ENCODE measurements around the gene ACTR3C. TPM values are rescaled to one million over a fixed set of nuclear protein-coding genes. Genes with fewer than 3 reads are reported as not detected.

Gene ACTR3C
- total and polyA plus RNA-seq, 10 of the 15 experiments (the other 5 are each of a cell fraction or from before 2014, with no cell fraction given) = 2.0 to 10.2 (median 6.3) TPM

DNA sequence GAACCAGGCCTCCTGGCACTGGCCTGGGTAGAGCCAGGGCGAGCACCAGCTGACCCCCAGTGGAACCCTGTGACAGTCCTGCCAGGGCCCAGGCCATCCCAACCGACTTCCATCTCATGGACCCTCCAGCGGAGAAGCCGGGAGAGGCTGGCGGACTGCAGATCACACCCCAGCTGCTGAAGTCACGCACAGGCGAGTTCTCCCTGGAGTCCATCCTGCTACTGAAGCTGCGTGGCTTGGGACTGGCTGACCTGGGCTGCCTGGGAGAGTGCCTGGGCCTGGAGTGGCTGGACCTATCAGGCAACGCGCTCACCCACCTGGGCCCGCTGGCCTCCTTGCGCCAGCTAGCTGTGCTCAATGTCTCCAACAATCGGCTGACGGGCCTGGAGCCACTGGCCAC lies 13.4 kb upstream of the ACTR3C start:
- POLR2A ChIA-PET = no interaction called here
- H3K4me3 ChIP-seq = no peak overlapping the region
- 96% methylated on average over 11 of the region's 14 CpGs for WGBS (ENCODE audit: insufficient coverage, insufficient replicate concordance, low lambda C conversion rate, missing lambda C conversion rate)
- peaks cover 8% of the 10 kb centered on the region for H3K4me1 ChIP-seq (ENCODE audit: control insufficient read depth, insufficient read depth, low read length)
- ATAC-seq (no peak), FAIRE-seq (no peak), DNase-seq (ENCODE audit: low read depth, low spot score) (no peak)
- H3K36me3 ChIP-seq (ENCODE audit: control insufficient read depth in 2 of 2, insufficient read depth in 2 of 2, low read length in 1 of 2) = peaks cover 0 to 7% of the 10 kb centered on the region in 2 experiments; a peak in 2 of 4 replicates
- SMC1A ChIA-PET (ENCODE audit: uncharacterized antibody, unreplicated experiment) = interaction anchor here (0.7 kb wide), 1 partner anchor 399 kb away, joined by 3 read pairs; no protein-coding TSS in a partner anchor
- no peaks in the 10 kb centered on the region for H4K20me1 ChIP-seq (ENCODE audit: control insufficient read depth, insufficient read depth)
- no peak overlapping the region for H3K9ac ChIP-seq (ENCODE audit: control insufficient read depth, insufficient read depth, low read length)
- H3K27ac ChIP-seq (ENCODE audit: control insufficient read depth, insufficient read depth) = no peak overlapping the region
- BruUV-seq (replicated peaks) = no TSS peak
- intact Hi-C loops (cut with micrococcal nuclease; ENCODE audit: unreplicated experiment) (no loop called here), in situ Hi-C loops (cut with MboI) (no loop called here)
- no peaks in the 10 kb centered on the region for H3K79me2 ChIP-seq (ENCODE audit: control insufficient read depth, insufficient read depth, low read length)
- H3K9me3 ChIP-seq (replicated peaks; ENCODE audit: control insufficient read depth, insufficient read depth, low read length) = no peaks in the 10 kb centered on the region
- no peak overlapping the region for H2AFZ ChIP-seq (ENCODE audit: control insufficient read depth, low read depth, low read length)
- 0 out of 4 replicates have a peak, but pooled peaks cover 0 to 2% of the 10 kb centered on the region in 2 experiments for H3K27me3 ChIP-seq (replicated peaks in 1 of 2; ENCODE audit: control insufficient read depth in 2 of 2, insufficient read depth in 2 of 2, low read length in 1 of 2)
- no peak overlapping the region for H3K4me2 ChIP-seq (ENCODE audit: control insufficient read depth, insufficient read depth)
- RAD21 ChIA-PET (ENCODE audit: unreplicated experiment) = no interaction called here
- CTCF ChIA-PET = no interaction called here
- no peak for TF ChIP-seq SPI1 (IDR thresholded peaks at IDR 0.05; ENCODE audit: borderline replicate concordance, insufficient read depth, low read depth, low read length)
- no peak for TF ChIP-seq NFYA (IDR thresholded peaks at IDR 0.05; ENCODE audit: borderline replicate concordance, low read depth, low read length)
- no peak for TF ChIP-seq PAX8 (IDR thresholded peaks at IDR 0.05)
- TF ChIP-seq GATAD2B (conservative IDR thresholded peaks at IDR 0.05; ENCODE audit: low read depth) = no peak
- no peak for TF ChIP-seq PML (IDR thresholded peaks at IDR 0.05; ENCODE audit: low read length)
- TF ChIP-seq, protein P1, sequence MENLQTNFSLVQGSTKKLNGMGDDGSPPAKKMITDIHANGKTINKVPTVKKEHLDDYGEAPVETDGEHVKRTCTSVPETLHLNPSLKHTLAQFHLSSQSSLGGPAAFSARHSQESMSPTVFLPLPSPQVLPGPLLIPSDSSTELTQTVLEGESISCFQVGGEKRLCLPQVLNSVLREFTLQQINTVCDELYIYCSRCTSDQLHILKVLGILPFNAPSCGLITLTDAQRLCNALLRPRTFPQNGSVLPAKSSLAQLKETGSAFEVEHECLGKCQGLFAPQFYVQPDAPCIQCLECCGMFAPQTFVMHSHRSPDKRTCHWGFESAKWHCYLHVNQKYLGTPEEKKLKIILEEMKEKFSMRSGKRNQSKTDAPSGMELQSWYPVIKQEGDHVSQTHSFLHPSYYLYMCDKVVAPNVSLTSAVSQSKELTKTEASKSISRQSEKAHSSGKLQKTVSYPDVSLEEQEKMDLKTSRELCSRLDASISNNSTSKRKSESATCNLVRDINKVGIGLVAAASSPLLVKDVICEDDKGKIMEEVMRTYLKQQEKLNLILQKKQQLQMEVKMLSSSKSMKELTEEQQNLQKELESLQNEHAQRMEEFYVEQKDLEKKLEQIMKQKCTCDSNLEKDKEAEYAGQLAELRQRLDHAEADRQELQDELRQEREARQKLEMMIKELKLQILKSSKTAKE (IDR thresholded peaks at IDR 0.05; ENCODE audit: low read depth, poor library complexity, severe bottlenecking) = no peak
- no peak for TF ChIP-seq POLR2AphosphoS5 (IDR thresholded peaks at IDR 0.05; ENCODE audit: low read length)
- no peak for TF ChIP-seq CBX3 (IDR thresholded peaks at IDR 0.05; ENCODE audit: borderline replicate concordance, low read depth)
- TF ChIP-seq, protein P2, sequence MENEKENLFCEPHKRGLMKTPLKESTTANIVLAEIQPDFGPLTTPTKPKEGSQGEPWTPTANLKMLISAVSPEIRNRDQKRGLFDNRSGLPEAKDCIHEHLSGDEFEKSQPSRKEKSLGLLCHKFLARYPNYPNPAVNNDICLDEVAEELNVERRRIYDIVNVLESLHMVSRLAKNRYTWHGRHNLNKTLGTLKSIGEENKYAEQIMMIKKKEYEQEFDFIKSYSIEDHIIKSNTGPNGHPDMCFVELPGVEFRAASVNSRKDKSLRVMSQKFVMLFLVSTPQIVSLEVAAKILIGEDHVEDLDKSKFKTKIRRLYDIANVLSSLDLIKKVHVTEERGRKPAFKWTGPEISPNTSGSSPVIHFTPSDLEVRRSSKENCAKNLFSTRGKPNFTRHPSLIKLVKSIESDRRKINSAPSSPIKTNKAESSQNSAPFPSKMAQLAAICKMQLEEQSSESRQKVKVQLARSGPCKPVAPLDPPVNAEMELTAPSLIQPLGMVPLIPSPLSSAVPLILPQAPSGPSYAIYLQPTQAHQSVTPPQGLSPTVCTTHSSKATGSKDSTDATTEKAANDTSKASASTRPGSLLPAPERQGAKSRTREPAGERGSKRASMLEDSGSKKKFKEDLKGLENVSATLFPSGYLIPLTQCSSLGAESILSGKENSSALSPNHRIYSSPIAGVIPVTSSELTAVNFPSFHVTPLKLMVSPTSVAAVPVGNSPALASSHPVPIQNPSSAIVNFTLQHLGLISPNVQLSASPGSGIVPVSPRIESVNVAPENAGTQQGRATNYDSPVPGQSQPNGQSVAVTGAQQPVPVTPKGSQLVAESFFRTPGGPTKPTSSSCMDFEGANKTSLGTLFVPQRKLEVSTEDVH (IDR thresholded peaks at IDR 0.05; ENCODE audit: low read depth, partially characterized antibody) = no peak
- TF ChIP-seq, protein P3, sequence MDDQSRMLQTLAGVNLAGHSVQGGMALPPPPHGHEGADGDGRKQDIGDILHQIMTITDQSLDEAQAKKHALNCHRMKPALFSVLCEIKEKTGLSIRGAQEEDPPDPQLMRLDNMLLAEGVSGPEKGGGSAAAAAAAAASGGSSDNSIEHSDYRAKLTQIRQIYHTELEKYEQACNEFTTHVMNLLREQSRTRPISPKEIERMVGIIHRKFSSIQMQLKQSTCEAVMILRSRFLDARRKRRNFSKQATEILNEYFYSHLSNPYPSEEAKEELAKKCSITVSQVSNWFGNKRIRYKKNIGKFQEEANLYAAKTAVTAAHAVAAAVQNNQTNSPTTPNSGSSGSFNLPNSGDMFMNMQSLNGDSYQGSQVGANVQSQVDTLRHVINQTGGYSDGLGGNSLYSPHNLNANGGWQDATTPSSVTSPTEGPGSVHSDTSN (IDR thresholded peaks at IDR 0.05; ENCODE audit: insufficient replicate concordance, low read depth, low read length) = no peak
- no peak for TF ChIP-seq TCF12 (IDR thresholded peaks at IDR 0.05; ENCODE audit: low read depth, low read length)
- TF ChIP-seq, protein P4, sequence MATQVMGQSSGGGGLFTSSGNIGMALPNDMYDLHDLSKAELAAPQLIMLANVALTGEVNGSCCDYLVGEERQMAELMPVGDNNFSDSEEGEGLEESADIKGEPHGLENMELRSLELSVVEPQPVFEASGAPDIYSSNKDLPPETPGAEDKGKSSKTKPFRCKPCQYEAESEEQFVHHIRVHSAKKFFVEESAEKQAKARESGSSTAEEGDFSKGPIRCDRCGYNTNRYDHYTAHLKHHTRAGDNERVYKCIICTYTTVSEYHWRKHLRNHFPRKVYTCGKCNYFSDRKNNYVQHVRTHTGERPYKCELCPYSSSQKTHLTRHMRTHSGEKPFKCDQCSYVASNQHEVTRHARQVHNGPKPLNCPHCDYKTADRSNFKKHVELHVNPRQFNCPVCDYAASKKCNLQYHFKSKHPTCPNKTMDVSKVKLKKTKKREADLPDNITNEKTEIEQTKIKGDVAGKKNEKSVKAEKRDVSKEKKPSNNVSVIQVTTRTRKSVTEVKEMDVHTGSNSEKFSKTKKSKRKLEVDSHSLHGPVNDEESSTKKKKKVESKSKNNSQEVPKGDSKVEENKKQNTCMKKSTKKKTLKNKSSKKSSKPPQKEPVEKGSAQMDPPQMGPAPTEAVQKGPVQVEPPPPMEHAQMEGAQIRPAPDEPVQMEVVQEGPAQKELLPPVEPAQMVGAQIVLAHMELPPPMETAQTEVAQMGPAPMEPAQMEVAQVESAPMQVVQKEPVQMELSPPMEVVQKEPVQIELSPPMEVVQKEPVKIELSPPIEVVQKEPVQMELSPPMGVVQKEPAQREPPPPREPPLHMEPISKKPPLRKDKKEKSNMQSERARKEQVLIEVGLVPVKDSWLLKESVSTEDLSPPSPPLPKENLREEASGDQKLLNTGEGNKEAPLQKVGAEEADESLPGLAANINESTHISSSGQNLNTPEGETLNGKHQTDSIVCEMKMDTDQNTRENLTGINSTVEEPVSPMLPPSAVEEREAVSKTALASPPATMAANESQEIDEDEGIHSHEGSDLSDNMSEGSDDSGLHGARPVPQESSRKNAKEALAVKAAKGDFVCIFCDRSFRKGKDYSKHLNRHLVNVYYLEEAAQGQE (IDR thresholded peaks at IDR 0.05; ENCODE audit: low read depth, low read length) = no peak
- TF ChIP-seq KDM1A (IDR thresholded peaks at IDR 0.05; ENCODE audit: borderline replicate concordance) = no peak
